Type B pancreatic cell (in vitro differentiated cells): ENCODE data around the gene TUBG1. TPM values are rescaled to one million over a fixed set of nuclear protein-coding genes. Genes with fewer than 3 reads are reported as not detected.
"Not testable (repeated sequence)": the region's sequence is repeated elsewhere in the genome, so short reads cannot be mapped to it uniquely, and the experiment has no call there.

Source experiments
- DNase-seq: peaks from one replicate; pipeline ENCODE4 v3.0.0; 2021; ENCODE audit warnings: mixed read lengths; ENCODE audit not compliant: unreplicated experiment; ENCODE audit errors: extremely low spot score
- H3K27ac Mint-ChIP-seq: 2 replicates; pipeline ENCODE4 v1.8.0; 2021; ENCODE audit warnings: mild to moderate bottlenecking, mixed read lengths
- H3K27me3 Mint-ChIP-seq: 2 replicates; pipeline ENCODE4 v1.8.0; 2021; ENCODE audit warnings: mixed read lengths
- H3K36me3 Mint-ChIP-seq: 2 replicates; pipeline ENCODE4 v1.8.0; 2021; ENCODE audit warnings: mixed read lengths
- H3K4me1 Mint-ChIP-seq: one replicate; pipeline ENCODE4 v1.8.0; 2021; ENCODE audit warnings: mixed read lengths; ENCODE audit not compliant: unreplicated experiment
- H3K4me3 Mint-ChIP-seq: 2 replicates; pipeline ENCODE4 v1.8.0; 2021; ENCODE audit warnings: mild to moderate bottlenecking, mixed read lengths
- H3K9me3 Mint-ChIP-seq: 2 replicates; pipeline ENCODE4 v1.8.0; 2021; ENCODE audit warnings: mixed read lengths
- total RNA-seq: library from RNA; stranded (reverse); gene quantifications from 2 replicates; pipeline ENCODE4 v1.2.1, GENCODE V29; 2021; ENCODE audit warnings: low replicate concordance
- TF ChIP-seq, protein P1 (sequence below): fragments of 200-600 bp; sonication (generic); conservative IDR thresholded peaks from 2 replicates; pipeline ENCODE4 v1.5.0; 2021; ENCODE audit warnings: antibody characterized with exemption, mild to moderate bottlenecking

TUBG1 gene
- total RNA-seq, 1 donor from 2014 or later = 63.2 TPM

DNA sequence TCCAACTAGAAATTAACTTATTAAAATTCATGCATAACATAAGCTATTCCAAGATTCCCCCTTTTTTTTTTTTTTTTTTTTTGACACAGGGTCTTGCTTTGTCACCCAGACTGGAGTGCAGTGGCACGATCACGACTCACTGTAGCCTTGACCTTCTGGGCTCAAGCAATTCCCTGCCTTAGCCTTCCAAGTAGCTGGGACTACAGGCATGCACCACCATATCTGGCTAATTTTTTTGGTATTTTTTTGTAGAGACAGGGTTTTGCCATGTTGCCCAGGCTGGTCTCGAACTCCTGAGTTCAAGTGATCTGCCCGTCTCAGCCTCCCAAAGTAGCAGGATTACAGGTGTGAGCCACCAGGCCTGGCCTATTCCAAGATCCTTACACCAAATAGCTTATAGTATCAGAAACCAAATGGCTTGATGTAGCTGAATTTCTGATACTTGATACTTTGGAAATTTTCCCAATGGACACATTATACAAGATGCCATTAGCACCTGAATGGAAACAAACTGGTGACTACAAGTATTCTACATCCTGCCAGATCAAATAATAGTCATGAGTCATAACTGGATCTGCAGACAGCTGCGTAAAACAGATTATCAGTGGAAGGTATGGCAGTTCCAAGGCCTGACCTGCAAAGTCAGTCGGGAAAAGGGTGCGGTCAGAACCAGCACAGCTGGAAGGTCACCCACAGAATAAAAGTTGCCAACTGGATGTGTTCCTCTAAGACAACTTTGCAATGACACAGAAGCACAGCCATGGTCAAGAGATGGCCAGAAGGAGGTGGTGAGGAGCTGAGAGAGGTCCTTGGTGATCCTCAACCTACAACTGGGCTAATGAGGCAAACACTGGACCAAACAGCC, 14.5 kb downstream of the TUBG1 start:
- Mint-ChIP-seq H3K4me3 (no peak overlapping the region), H3K36me3 (no peaks in the 10 kb centered on the region), H3K9me3 (no peaks in the 10 kb centered on the region), H3K4me1 (peaks cover 2% of the 10 kb centered on the region), H3K27ac (no peak overlapping the region), H3K27me3 (no peaks in the 10 kb centered on the region)
- TF ChIP-seq, protein P1, sequence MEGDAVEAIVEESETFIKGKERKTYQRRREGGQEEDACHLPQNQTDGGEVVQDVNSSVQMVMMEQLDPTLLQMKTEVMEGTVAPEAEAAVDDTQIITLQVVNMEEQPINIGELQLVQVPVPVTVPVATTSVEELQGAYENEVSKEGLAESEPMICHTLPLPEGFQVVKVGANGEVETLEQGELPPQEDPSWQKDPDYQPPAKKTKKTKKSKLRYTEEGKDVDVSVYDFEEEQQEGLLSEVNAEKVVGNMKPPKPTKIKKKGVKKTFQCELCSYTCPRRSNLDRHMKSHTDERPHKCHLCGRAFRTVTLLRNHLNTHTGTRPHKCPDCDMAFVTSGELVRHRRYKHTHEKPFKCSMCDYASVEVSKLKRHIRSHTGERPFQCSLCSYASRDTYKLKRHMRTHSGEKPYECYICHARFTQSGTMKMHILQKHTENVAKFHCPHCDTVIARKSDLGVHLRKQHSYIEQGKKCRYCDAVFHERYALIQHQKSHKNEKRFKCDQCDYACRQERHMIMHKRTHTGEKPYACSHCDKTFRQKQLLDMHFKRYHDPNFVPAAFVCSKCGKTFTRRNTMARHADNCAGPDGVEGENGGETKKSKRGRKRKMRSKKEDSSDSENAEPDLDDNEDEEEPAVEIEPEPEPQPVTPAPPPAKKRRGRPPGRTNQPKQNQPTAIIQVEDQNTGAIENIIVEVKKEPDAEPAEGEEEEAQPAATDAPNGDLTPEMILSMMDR = no peak
- no peak for DNase-seq

DNA sequence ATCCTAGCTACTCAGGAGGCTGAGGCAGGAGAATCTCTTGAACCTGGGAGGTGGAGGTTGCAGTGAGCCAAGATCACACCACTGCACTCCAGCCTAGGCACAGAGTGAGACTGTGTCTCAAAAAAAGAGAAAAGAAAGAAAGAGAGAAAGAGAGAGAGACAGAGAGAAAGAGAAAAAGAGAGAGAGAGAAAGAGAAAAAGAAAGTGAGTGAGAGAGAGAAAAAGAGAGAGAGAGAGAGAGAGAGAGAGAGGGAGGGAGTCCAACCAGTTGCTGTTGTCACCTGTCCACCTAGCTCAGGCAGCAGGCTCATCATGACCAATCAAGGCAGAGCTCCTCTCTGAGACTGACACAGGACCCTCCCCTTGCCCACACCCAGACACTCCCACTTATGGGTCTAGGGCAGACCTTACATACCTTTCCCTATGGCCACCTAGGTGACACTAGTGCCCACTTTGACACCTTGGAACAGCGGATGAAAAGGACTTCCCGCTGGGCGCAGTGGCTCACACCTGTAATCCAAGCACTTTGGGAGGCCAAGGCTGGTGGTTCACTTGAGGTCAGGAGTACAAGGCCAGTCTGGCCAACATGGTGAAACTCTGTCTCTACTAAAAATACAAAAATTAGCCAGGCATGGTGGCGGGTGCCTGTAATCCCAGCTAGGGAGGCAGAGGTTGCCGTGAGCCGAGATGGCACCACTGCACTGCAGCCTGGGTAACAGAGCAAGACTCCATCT, 17.7 kb downstream of the TUBG1 start:
- DNase-seq = not testable (repeated sequence)

DNA sequence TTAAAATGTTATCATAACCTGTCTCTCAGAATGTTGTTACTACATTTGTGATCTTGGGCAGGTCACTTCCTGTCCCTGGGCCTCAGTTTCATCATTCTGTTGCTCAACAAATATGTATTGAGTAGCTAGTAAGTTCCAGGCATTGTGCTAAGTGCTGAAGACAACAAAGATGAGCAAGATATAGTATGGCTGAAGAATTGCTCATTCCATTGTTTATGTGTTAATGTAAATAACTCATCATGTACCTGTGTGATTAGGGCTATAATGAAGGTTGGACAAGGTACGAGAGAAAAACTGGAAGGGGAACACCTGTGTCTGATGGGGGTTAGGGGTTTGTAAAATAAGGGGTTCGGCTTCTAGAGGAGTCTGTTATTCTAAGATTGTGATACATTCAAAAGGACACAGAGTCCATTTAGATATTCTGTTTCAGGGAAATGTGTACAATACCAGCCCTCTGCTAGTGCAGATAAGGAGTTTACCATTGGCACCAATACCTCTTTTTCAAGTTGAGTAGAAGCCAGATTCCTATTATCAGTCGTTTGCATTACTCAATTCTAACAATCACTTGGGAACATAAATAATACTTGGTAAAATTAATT, 20.0 kb downstream of the TUBG1 start:
- no peak overlapping the region for H3K27ac Mint-ChIP-seq
- H3K9me3 Mint-ChIP-seq = no peaks in the 10 kb centered on the region
- no peak overlapping the region for H3K4me3 Mint-ChIP-seq
- TF ChIP-seq, protein P1 = no peak
- no peaks in the 10 kb centered on the region for H3K27me3 Mint-ChIP-seq
- no peak for DNase-seq
- peaks cover 3% of the 10 kb centered on the region for H3K4me1 Mint-ChIP-seq
- no peaks in the 10 kb centered on the region for H3K36me3 Mint-ChIP-seq

More for the DNA sequence above, 17.7 kb downstream of the TUBG1 start:
- not testable (repeated sequence) for H3K4me3 Mint-ChIP-seq, H3K36me3 Mint-ChIP-seq, H3K4me1 Mint-ChIP-seq, H3K27me3 Mint-ChIP-seq, H3K9me3 Mint-ChIP-seq, H3K27ac Mint-ChIP-seq

DNA sequence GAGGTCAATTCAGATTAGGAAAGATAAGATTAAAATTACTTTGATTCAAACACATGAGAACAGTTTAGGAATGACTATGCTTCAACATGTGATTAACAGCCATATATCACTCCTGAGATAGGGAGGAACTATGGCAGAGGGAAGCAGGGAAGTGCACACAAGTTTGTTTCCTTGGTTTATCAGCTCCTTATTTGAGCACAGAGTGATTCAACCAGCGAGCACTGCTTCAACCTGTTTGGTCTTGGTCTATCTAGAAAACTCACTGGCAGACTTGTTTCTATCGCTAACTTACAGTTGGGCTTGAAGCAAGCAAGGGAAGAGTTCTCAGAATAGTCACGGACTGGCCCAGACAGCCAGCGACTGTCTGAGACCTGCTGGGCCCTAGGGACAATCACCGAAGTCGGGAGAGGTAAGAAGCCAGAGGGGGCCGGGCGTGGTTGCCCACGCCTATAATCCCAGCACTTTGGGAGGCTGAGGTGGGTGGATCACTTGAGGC, 23.5 kb downstream of the TUBG1 start:
- Mint-ChIP-seq H3K27ac (peak overlapping the region; percentile 62), H3K4me1 (peaks cover 3% of the 10 kb centered on the region), H3K27me3 (no peaks in the 10 kb centered on the region), H3K9me3 (no peaks in the 10 kb centered on the region), H3K4me3 (no peak overlapping the region), H3K36me3 (no peaks in the 10 kb centered on the region)
- TF ChIP-seq, protein P1 = no peak
- DNase-seq = no peak

DNA sequence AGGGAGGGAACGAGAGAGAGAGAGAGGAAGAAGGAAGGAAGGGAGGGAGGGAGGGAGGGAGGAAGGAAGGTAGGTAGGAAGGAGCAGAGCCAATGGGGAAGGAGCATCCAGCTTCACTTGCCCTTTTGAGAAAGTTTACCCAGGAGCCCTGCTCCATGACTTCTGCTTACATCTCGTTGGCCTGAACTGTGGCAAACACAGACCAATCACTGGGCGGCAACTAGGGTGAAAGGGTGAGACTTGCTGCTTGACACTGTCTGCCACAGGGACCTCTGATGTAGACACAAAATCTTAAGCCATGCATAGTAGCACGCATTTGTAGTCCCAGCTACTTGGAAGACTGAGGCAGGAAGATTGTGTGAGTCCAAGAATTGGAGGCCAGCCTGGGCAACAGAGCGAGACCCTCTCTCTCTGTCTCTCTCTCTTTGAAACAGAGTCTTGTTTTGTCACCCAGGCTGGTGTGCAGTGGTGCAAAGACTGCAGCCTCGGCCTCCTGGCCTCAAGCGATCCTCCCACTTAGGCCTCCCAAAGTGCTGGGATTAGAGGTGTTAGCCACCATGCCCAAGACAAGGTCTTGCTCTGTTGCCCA, 30.1 kb downstream of the TUBG1 start:
- H3K4me1 Mint-ChIP-seq = peaks cover 8% of the 10 kb centered on the region
- no peak for DNase-seq
- TF ChIP-seq, protein P1 = no peak
- H3K9me3 Mint-ChIP-seq = no peaks in the 10 kb centered on the region
- H3K36me3 Mint-ChIP-seq = no peaks in the 10 kb centered on the region
- H3K4me3 Mint-ChIP-seq = no peak overlapping the region
- H3K27ac Mint-ChIP-seq = no peak overlapping the region
- H3K27me3 Mint-ChIP-seq = peaks cover 8% of the 10 kb centered on the region
